G401 (cell line): ENCODE results near the gene ATP1B3. TPM values are rescaled to one million over a fixed set of nuclear protein-coding genes. Genes with fewer than 3 reads are reported as not detected.
A peak's percentile ranks its signal among the peaks of the same experiment; 100 is the strongest.
"Not testable (repeated sequence)": the region's sequence is repeated elsewhere in the genome, so short reads cannot be mapped to it uniquely, and the experiment has no call there.

Experiments
- DNase-seq: peaks from one replicate; pipeline ENCODE4 v3.0.0-alpha.2; 2015; ENCODE audit warnings: low spot score
- in situ Hi-C: cut with HindIII; loops from 2 replicates; pipeline ENCODE4 v1.10.0; 2016; ENCODE audit warnings: low sequenced_read_pairs, mixed read lengths
- total RNA-seq: library from RNA; depleted of rRNA; stranded (reverse); fragments of >200 nt; shearing (Covaris generic); gene quantifications from 2 replicates; pipeline ENCODE4 v1.2.3, GENCODE V29; 2014; rRNA removed

The ATP1B3 gene
- total RNA-seq, result 45.6 and 51.0 TPM in 2 replicates

DNA sequence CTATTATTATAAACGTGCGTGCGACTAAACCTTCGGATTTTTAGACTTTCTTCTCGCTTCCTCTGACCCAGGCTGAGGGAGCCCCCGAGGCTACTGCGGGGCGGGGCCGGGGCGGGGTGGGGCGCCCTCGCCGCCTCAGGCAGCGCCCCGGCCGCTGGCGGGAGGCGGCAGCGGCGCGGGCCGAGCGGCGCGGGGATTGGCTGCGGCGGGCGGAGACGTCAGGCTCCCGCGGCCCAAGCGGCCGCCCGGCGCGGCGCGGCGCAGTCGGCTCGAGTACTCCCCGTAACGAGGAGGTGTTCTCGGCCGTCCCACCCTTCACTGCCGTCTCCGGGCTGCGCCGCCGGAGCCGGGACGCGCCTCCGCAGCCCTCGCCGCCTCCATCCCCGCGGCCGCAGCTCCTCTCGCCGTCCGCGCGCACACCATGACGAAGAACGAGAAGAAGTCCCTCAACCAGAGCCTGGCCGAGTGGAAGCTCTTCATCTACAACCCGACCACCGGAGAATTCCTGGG, at the start of gene ATP1B3:
Gene ATP1B3, plus strand, starts transcription at position 263 of the 510 bp plus-strand sequence. Its CDS starts 159 bp downstream, at position 422.
- DNase-seq, result peak; percentile 81
- in situ Hi-C loops, result no loop called here

DNA sequence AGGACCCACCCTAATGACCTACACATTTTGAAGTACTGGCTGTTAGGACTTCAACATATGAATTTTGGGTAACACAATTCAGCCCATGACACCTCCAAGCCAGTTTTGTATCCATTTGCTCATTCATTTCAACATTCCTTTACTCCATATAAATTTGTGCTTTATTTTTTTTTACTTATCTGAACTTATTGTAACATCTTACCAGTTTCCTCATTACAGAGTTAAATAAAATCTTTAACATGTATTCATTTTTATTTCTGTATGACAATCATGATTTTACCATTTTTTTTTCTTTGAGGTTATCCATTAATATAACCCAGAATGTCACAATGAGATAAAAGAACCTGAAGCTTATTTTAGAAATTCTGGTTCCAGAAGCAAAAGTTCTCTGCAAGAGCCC, 48.0 kb upstream of the ATP1B3 start:
- DNase-seq, result no peak

DNA sequence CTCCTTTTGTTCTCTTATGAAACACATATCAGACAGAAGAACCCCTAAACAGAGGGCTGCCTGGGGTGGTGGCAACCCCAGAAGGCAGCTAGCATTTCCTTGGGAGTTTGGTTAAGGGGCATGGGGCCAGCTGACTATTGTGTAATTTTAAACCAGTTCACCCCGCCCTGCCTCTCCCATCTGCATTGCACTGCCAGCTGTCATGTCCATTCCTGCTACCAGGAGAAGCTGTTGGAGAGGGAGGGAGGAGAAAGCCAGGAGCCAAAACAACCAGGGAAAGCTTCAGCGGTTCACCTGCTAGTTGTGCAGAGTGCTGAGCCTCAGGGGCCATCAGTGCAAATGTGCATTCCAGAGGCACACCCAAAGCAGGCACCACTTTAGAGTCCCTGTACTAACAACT, 47.6 kb upstream of the ATP1B3 start:
- DNase-seq, result peak; percentile 1

More for the DNA sequence above, 48.0 kb upstream of the ATP1B3 start:
- in situ Hi-C loops, result no loop called here

GRCh38 chr3:141830508-141830907, 45.9 kb upstream of the ATP1B3 start:
- no peak for DNase-seq
- in situ Hi-C loops, result no loop called here

More for the DNA sequence above, 47.6 kb upstream of the ATP1B3 start:
- in situ Hi-C loops, result no loop called here

- no peak for DNase-seq
- in situ Hi-C loops, result no loop called here
Observed at GRCh38 chr3:141834292-141834691, 42.2 kb upstream of the ATP1B3 start.

- in situ Hi-C loops, result no loop called here
- no peak for DNase-seq
Observed at GRCh38 chr3:141835557-141836229, 40.8 kb upstream of the ATP1B3 start.

DNA sequence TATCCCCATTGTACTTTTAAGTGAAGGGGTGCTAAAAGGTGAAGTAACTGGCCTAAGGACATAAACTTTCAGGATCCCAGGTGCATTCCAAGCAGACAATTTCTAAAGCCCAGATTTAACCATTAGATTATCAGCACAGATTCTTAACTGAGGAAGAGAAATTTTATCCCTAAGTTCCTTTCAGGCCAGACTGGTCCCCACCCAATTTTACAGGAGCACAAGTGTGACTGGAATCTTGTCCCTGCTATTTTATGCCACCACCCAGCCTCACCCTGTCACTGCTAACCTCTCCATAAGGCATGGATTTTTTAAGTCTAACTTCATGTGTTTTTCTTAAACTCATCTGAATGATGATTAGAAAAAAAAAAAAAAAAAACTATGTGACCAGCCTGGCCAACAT, 37.1 kb upstream of the ATP1B3 start:
- in situ Hi-C loops, result no loop called here
- DNase-seq, result no peak

- in situ Hi-C loops, result no loop called here
Observed at GRCh38 chr3:141840737-141841544, 35.5 kb upstream of the ATP1B3 start.

GRCh38 chr3:141844108-141844507, 32.3 kb upstream of the ATP1B3 start:
- in situ Hi-C loops, result no loop called here
- DNase-seq, result no peak

More at GRCh38 chr3:141840737-141841544, 35.5 kb upstream of the ATP1B3 start:
- DNase-seq, result no peak

GRCh38 chr3:141844812-141845211, 31.6 kb upstream of the ATP1B3 start:
- no peak for DNase-seq
- in situ Hi-C loops, result no loop called here

- no peak for DNase-seq
- in situ Hi-C loops, result no loop called here
Observed at GRCh38 chr3:141845407-141846049, 30.9 kb upstream of the ATP1B3 start.

GRCh38 chr3:141846050-141846433, 30.4 kb upstream of the ATP1B3 start:
- no peak for DNase-seq
- in situ Hi-C loops, result no loop called here

DNA sequence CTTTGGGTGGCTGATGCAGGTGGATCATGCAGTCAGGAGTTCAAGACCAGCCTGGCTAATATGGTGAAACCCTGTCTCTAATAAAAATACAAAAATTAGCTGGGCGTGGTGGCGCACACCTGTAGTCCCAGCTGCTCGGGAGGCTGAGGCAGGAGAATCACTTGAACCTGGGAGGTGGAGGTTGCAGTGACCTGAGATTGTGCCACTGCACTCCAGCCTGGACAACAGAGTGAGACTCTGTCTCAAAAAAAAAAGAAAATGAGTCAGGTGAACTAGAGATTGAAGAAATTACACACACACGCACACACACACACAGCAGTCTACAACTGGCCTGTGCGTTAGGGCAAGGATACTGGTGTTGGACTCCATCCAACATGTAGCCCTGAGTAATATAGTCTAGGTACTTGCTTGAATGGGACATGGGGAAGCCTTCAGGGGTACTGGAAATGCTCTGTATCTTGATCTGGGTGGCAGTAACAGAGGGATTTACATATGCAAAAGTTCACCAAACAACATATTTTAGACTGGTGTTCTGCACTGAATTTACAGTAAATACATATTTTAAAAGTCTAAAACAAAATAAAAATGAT, 28.2 kb upstream of the ATP1B3 start:
- in situ Hi-C loops, DNase-seq: not testable (repeated sequence)

- DNase-seq, result no peak
- in situ Hi-C loops, result no loop called here
Observed at GRCh38 chr3:141849056-141849815, 27.2 kb upstream of the ATP1B3 start.

DNA sequence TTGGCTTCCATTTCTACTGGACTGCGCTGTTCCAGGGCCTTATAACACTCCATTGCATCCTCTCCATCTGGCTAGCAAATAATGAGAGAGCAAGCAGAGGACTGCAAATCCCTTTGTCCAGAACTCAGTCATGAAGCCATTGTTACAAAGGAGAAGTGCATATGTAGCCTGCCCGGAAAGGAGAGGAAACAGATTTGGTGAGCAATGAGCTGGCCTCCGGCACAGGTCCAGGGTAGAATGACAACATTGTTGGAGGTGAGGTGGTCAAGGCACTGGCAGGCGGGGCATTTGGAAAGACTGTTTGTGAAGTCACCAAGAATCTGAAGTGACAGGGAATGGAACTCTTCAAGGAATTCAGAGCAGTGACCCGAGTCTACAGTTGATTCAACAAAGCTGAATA, 25.0 kb upstream of the ATP1B3 start:
- DNase-seq, result no peak
- in situ Hi-C loops, result no loop called here

GRCh38 chr3:141853081-141853601, 23.3 kb upstream of the ATP1B3 start:
- in situ Hi-C loops, result no loop called here
- no peak for DNase-seq

DNA sequence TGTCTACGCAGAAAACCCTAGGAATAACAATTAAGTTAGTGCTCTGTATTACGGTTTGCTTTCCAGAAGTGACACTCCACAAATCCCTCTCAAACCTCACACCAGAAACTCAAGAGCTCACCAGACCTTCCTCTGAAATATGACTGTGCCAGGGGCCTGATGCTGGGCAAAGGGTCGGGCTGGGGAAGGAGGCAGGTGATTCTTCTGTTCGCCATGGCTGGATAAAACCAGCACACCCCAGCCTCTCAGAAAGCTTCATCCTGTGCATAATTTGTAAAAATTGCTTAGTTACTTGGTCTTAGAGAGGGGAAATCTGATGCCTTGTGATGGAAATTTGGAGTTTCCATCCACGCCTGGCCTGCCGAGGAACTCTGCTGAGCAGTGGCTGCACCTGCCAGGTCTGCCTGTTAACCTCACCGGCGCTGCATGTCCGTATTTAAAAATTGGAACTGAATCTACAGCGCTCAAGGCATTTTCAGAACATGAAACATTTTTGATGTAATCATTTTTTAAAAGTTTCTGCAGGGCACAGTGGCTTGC, 22.7 kb upstream of the ATP1B3 start:
- in situ Hi-C loops, result no loop called here
- DNase-seq, result no peak

DNA sequence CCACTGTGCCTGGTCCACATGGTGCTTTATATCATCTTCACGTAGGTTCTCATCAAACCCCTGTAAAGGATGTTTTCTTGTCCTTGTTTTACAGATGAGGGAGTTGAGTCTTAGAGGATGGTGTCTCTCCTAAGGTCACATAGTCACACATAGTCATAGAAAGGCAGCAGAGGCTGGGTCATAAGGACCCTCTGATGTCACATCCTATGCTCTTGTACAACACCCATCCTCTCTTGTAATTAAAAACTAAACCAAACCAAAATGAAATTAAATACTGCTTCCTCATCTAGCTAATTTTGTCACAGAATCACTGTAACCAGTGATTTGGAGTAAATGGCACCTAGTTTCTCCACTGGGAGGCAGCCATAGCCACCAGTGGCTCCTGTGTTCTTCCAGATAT, 21.8 kb upstream of the ATP1B3 start:
- no peak for DNase-seq
- in situ Hi-C loops, result no loop called here
